ENCODE measurements around the gene KIT. TPM values are rescaled to one million over a fixed set of nuclear protein-coding genes. Genes with fewer than 3 reads are reported as not detected.

KIT gene
- total and polyA plus RNA-seq, 2 experiments from 2014 or later, result 2.7 to 4.1 TPM

DNA sequence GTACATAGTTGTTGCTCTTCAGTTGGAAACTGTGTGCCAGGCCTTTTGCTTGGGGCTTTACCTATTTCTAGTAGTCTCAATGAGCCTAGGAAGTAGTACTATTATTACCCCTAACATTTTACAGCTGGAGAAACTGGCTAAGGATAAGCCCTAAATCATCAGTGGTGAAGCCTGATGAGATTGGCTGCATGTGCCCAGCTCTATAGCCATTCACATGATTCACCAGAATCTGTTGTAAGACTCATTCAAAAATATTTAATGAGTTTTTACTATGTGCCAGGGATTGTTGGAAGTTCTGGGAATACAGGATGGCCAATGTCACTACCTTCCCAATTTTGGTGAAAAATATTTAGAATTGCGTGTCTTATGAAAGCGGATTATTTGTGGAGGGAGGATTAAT is 2.8 kb downstream of the KIT start:
- H3K79me2 ChIP-seq, result peaks cover 3% of the 10 kb centered on the region
- no peaks in the 10 kb centered on the region for H4K20me1 ChIP-seq (ENCODE audit: insufficient read depth, poor library complexity, severe bottlenecking)
- peaks cover 40% of the 10 kb centered on the region for H3K27me3 ChIP-seq
- H3K9me2 ChIP-seq (replicated peaks; ENCODE audit: insufficient read depth), result no peaks in the 10 kb centered on the region
- H2AFZ ChIP-seq, result no peak overlapping the region
- no peak for TF ChIP-seq EZH2 (IDR thresholded peaks at IDR 0.05; ENCODE audit: borderline replicate concordance)
- TF ChIP-seq, protein P1, sequence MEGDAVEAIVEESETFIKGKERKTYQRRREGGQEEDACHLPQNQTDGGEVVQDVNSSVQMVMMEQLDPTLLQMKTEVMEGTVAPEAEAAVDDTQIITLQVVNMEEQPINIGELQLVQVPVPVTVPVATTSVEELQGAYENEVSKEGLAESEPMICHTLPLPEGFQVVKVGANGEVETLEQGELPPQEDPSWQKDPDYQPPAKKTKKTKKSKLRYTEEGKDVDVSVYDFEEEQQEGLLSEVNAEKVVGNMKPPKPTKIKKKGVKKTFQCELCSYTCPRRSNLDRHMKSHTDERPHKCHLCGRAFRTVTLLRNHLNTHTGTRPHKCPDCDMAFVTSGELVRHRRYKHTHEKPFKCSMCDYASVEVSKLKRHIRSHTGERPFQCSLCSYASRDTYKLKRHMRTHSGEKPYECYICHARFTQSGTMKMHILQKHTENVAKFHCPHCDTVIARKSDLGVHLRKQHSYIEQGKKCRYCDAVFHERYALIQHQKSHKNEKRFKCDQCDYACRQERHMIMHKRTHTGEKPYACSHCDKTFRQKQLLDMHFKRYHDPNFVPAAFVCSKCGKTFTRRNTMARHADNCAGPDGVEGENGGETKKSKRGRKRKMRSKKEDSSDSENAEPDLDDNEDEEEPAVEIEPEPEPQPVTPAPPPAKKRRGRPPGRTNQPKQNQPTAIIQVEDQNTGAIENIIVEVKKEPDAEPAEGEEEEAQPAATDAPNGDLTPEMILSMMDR (IDR thresholded peaks at IDR 0.05; ENCODE audit: poor library complexity), result no peak
- TF ChIP-seq EZH2phosphoT487 (IDR thresholded peaks at IDR 0.05; ENCODE audit: low read depth, severe bottlenecking, unreplicated experiment), result no peak
- WGBS (ENCODE audit: low lambda C conversion rate, missing lambda C conversion rate), result 86% methylated on average over 2 of the region's 2 CpGs
- no peaks in the 10 kb centered on the region for H3K36me3 ChIP-seq (replicated peaks; ENCODE audit: insufficient read depth, low read depth)
- DNase-seq (ENCODE audit: low spot score), result no peak
- H3K4me2 ChIP-seq, result no peak overlapping the region
- H3K9me3 ChIP-seq (ENCODE audit: low read depth), result no peaks in the 10 kb centered on the region
- H3K27ac ChIP-seq, result no peak overlapping the region
- H3K4me1 ChIP-seq (ENCODE audit: insufficient read depth), result peaks cover 15% of the 10 kb centered on the region
- no peak overlapping the region for H3K4me3 ChIP-seq

DNA sequence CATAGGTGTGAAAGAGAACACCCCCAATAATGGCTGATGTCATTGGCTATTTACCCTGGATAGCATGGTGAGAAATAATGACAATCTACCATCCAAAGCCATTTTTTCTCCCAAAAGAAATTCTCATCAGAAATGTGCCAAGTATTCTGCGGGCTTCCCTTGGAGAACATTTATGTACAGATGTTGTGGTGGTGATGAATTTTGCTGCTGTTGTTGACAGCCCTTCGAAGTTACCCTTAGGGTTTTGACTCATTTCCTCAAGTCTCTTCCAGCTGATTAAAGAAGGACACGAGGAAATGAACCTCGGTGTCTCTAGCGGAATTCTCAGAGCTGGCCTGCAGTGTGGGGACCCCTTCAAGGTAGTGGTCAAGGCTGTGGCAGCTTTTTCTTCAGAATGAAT is 3.4 kb downstream of the KIT start:
- Histone ChIP-seq H3K4me2 (no peak overlapping the region), H3K27ac (no peak overlapping the region), H3K9me2 (replicated peaks; ENCODE audit: insufficient read depth) (no peaks in the 10 kb centered on the region), H2AFZ (no peak overlapping the region), H3K79me2 (peaks cover 3% of the 10 kb centered on the region), H3K9me3 (ENCODE audit: low read depth) (no peaks in the 10 kb centered on the region), H3K4me1 (ENCODE audit: insufficient read depth) (peaks cover 15% of the 10 kb centered on the region), H3K36me3 (replicated peaks; ENCODE audit: insufficient read depth, low read depth) (no peaks in the 10 kb centered on the region), H3K4me3 (no peak overlapping the region), H4K20me1 (ENCODE audit: insufficient read depth, poor library complexity, severe bottlenecking) (no peaks in the 10 kb centered on the region), H3K27me3 (peaks cover 40% of the 10 kb centered on the region)
- TF ChIP-seq EZH2 (IDR thresholded peaks at IDR 0.05; ENCODE audit: borderline replicate concordance), result no peak
- TF ChIP-seq, protein P1 (IDR thresholded peaks at IDR 0.05; ENCODE audit: poor library complexity), result no peak
- no peak for TF ChIP-seq EZH2phosphoT487 (IDR thresholded peaks at IDR 0.05; ENCODE audit: low read depth, severe bottlenecking, unreplicated experiment)
- DNase-seq (ENCODE audit: low spot score), result no peak
- 82% methylated on average over 5 of the region's 5 CpGs for WGBS (ENCODE audit: low lambda C conversion rate, missing lambda C conversion rate)

DNA sequence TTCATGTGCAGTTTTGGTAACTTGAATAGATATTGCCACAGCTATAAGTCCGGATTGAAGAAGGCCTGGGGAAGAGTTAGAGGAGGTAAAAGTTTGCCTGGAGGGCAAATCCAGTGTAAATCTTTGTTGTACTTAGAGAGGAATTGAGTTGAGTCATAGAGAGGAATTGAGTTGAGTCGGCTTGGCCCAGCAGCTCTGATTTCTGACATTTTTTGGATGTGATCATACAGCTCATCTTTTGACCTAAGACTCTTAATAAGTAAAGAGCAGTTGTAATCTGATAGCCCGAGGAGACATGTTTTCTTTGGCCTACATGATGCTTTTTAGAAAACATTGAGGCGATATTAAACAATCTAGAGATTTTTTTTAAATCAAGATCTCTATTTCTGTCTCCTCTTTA is 3.9 kb downstream of the KIT start:
- Histone ChIP-seq H3K9me3 (ENCODE audit: low read depth) (no peaks in the 10 kb centered on the region), H3K9me2 (replicated peaks; ENCODE audit: insufficient read depth) (no peaks in the 10 kb centered on the region), H3K36me3 (replicated peaks; ENCODE audit: insufficient read depth, low read depth) (no peaks in the 10 kb centered on the region), H3K79me2 (peaks cover 3% of the 10 kb centered on the region), H3K4me2 (no peak overlapping the region), H3K27me3 (peaks cover 35% of the 10 kb centered on the region), H3K4me3 (no peak overlapping the region), H3K27ac (no peak overlapping the region), H2AFZ (no peak overlapping the region), H3K4me1 (ENCODE audit: insufficient read depth) (peaks cover 15% of the 10 kb centered on the region), H4K20me1 (ENCODE audit: insufficient read depth, poor library complexity, severe bottlenecking) (no peaks in the 10 kb centered on the region)
- TF ChIP-seq EZH2 (IDR thresholded peaks at IDR 0.05; ENCODE audit: borderline replicate concordance), result no peak
- TF ChIP-seq, protein P1 (IDR thresholded peaks at IDR 0.05; ENCODE audit: poor library complexity), result no peak
- TF ChIP-seq EZH2phosphoT487 (IDR thresholded peaks at IDR 0.05; ENCODE audit: low read depth, severe bottlenecking, unreplicated experiment), result no peak
- DNase-seq (ENCODE audit: low spot score), result no peak
- 73% methylated on average over 4 of the region's 4 CpGs for WGBS (ENCODE audit: low lambda C conversion rate, missing lambda C conversion rate)

DNA sequence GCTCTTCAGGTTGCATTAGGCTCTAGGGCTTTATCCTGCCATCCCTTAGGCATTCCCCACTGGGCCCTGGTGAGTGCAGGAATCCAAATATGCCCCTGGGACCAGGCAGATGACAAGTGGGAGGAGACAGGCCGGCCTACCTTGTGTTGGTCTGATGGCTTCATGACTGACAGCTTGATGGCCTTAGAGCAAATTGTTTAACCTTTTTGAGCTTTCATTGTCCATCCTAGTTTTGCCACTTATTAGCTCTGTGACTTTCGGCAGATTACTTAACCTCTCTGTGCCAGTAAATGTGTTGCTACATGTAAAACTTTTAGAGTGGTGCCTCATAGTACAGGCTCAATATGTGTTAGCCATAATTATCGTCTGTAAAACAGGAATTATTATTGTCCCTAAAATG is 4.4 kb downstream of the KIT start:
- DNase-seq (ENCODE audit: low spot score), result no peak
- H3K9me3 ChIP-seq (ENCODE audit: low read depth), result no peaks in the 10 kb centered on the region
- H3K9me2 ChIP-seq (replicated peaks; ENCODE audit: insufficient read depth), result no peaks in the 10 kb centered on the region
- H3K4me3 ChIP-seq, result no peak overlapping the region
- peaks cover 31% of the 10 kb centered on the region for H3K27me3 ChIP-seq
- H2AFZ ChIP-seq, result no peak overlapping the region
- WGBS (ENCODE audit: low lambda C conversion rate, missing lambda C conversion rate), result 97% methylated on average over 3 of the region's 3 CpGs
- H4K20me1 ChIP-seq (ENCODE audit: insufficient read depth, poor library complexity, severe bottlenecking), result no peaks in the 10 kb centered on the region
- H3K4me2 ChIP-seq, result no peak overlapping the region
- no peaks in the 10 kb centered on the region for H3K36me3 ChIP-seq (replicated peaks; ENCODE audit: insufficient read depth, low read depth)
- peaks cover 3% of the 10 kb centered on the region for H3K79me2 ChIP-seq
- H3K4me1 ChIP-seq (ENCODE audit: insufficient read depth), result peaks cover 13% of the 10 kb centered on the region
- H3K27ac ChIP-seq, result no peak overlapping the region
- no peak for TF ChIP-seq EZH2phosphoT487 (IDR thresholded peaks at IDR 0.05; ENCODE audit: low read depth, severe bottlenecking, unreplicated experiment)
- TF ChIP-seq EZH2 (IDR thresholded peaks at IDR 0.05; ENCODE audit: borderline replicate concordance), result no peak
- TF ChIP-seq, protein P1 (IDR thresholded peaks at IDR 0.05; ENCODE audit: poor library complexity), result no peak
